Skeletal muscle tissue (tissue), 4 donors: Measurements from ENCODE around the gene PLCL2. TPM values are rescaled to one million over a fixed set of nuclear protein-coding genes. Genes with fewer than 3 reads are reported as not detected.
A peak's percentile ranks its signal among the peaks of the same experiment; 100 is the strongest.

ENCODE experiments used
- H3K27ac ChIP-seq: one replicate; pipeline ENCODE4 v1.7.0; 2013; ENCODE audit warnings: mild to moderate bottlenecking, low read depth, low read length, inconsistent platforms
- H3K27me3 ChIP-seq, 3 donors: one replicate each; pipeline ENCODE4 v1.7.0; 2013; ENCODE audit warnings: low read length in 3 of 3; ENCODE audit not compliant: control insufficient read depth in 3 of 3, insufficient read depth in 3 of 3
- H3K36me3 ChIP-seq, 3 donors: one replicate each; pipeline ENCODE4 v1.7.0; 2013; ENCODE audit warnings: low read length in 3 of 3; ENCODE audit not compliant: control insufficient read depth in 3 of 3, insufficient read depth in 3 of 3
- H3K4me1 ChIP-seq, 3 donors: one replicate each; pipeline ENCODE4 v1.7.0; 2013; ENCODE audit warnings: low read length in 3 of 3, mild to moderate bottlenecking in 3 of 3; ENCODE audit not compliant: control insufficient read depth in 3 of 3, insufficient read depth in 3 of 3
- H3K4me3 ChIP-seq, 3 donors: one replicate each; pipeline ENCODE4 v1.7.0; 2013; ENCODE audit warnings: low read length in 3 of 3
- H3K9ac ChIP-seq, 3 donors: one replicate each; pipeline ENCODE4 v1.7.0; 2013; ENCODE audit warnings: low read length in 3 of 3, mild to moderate bottlenecking in 3 of 3, moderate library complexity in 2 of 3, low read depth in 1 of 3
- H3K9me3 ChIP-seq, 3 donors: one replicate each; pipeline ENCODE4 v1.7.0; 2013; ENCODE audit warnings: low read length in 3 of 3; ENCODE audit not compliant: control insufficient read depth in 3 of 3
- total RNA-seq: library from RNA; depleted of rRNA; stranded (reverse); fragments of >200 nt; gene quantifications from one replicate; pipeline ENCODE4 v1.2.3, GENCODE V29; 2014
- donor health status: Osteomylitis.

The PLCL2 gene
- total RNA-seq, 1 donor from 2014 or later = 83.5 TPM

DNA sequence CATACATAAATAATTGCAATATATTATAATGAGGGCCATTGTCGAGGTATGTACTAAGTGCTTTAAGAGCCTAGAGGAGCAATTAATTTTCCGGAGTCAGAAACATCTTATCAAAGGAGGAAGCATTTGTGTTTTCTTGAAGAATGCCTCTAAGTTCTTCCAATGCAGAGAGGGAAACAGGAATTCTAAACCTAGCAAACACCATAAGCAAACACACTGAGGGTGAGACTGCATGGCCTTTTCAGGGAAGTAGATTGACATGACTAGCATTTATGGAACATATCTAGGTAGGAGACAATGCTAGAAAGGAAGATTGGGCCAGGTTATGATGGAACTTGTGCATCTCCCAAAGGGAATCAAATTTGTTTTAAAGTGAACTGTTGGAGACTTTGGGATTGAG is 7.2 kb upstream of the PLCL2 start:
- Histone ChIP-seq H3K9me3 (no peaks in the 10 kb centered on the region), H3K27ac (no peak overlapping the region), H3K36me3 (no peaks in the 10 kb centered on the region), H3K4me3 (no peak overlapping the region), H3K27me3 (no peaks in the 10 kb centered on the region), H3K9ac (no peak overlapping the region), H3K4me1 (peaks cover 11 to 39% (median 20%) of the 10 kb centered on the region in 3 donors)

DNA sequence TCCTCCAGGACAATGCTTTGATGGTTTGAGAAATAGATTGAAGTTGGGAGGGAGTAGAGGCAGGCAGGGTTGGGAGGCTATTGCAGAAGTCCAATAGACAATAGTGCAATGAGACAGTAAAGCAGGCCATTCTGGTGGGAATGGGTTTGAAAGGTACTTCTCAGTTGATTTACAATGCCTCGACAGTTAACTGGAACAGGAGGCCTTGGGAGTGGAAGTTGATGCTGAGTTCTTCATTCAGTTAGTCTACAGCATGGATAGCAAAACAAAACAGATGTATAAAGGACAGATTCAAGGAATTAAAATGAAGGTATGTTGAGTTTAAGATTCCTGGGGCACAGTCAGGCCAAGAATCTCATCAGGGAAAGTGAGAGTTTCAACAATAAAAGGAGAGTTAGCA is 6.8 kb upstream of the PLCL2 start:
- H3K27ac ChIP-seq = no peak overlapping the region
- peaks cover 13 to 38% (median 24%) of the 10 kb centered on the region in 3 donors for H3K4me1 ChIP-seq
- no peak overlapping the region for H3K4me3 ChIP-seq
- no peak overlapping the region for H3K9ac ChIP-seq
- H3K27me3 ChIP-seq = no peaks in the 10 kb centered on the region
- no peaks in the 10 kb centered on the region for H3K36me3 ChIP-seq
- H3K9me3 ChIP-seq = no peaks in the 10 kb centered on the region

DNA sequence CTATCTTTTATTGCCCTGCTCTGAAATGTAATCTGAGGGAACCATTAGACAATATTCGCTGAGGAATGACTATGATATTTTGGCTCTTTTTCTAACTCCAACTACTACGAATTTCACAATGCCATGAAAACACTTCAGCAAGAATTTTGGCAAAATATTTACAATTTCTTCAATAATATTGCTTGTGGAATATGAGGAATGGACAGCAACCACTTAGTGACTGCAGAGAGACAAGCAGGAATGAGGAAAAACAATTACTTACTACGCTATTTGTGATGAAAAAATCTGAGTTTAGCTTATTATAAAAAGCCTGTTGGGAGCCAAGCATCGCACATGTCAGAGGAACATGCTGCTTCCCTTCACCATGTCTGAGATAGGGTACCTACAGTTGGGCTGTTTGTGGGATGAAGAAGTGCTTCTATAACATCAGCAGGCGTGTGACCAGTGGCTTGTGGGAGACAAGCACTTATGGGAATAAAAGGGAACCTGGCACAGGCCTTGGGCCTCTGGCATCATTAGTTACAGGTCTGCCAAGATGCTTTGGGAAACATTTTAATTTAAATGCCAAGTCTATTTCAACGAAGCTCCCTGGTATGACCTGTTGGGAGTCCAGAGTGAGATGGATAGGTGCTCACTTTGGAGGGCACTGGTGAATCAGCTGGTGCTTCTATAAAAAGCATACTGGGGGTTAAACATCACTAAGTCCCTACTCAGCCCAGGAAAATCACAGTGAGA is 2.7 kb upstream of the PLCL2 start:
- Histone ChIP-seq H3K4me1 (peaks cover 26 to 44% (median 33%) of the 10 kb centered on the region in 3 donors), H3K27me3 (no peaks in the 10 kb centered on the region), H3K4me3 (peak overlapping the region in 1 of 3 donors; percentile 19), H3K9ac (peak overlapping the region in 2 of 3 donors; percentile 78 to 90), H3K36me3 (no peaks in the 10 kb centered on the region), H3K27ac (peak overlapping the region; percentile 86), H3K9me3 (no peaks in the 10 kb centered on the region)

DNA sequence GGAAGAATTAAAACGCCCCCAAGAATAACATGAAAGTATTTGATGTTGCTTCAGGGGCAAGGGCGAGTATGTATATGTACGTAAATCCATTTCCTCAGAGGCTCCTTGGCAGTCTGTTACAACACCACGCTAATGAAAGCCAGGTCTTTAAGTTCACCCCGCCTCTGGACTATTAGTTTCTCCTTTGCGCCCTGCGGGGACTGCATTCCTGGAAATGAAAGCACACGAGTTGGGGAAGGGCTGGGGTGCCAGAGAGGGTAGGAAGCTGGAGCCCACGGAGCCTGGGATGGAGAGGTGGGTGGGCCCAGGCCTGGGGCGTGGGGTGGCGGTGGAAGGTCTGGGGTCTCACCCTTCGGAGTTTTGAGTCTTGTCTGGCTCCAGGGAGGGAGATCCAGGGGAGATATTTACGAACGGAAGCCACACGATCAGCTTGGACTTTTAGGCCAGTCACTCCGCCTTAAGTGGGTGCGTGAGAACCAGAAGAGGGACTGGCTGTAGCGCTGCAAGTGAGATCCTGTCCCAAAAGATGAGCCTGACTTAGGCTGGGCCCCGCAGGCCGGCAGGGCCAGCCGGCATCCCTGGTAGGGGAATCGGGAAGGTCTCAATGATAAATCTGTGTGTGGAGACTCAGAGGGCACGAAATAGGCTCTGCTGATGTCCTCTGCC is 1.6 kb upstream of the PLCL2 start:
- peak overlapping the region; percentile 86 for H3K27ac ChIP-seq
- peak overlapping the region; percentile 28 to 90 (median 78) for H3K9ac ChIP-seq
- no peaks in the 10 kb centered on the region for H3K36me3 ChIP-seq
- H3K4me1 ChIP-seq = peaks cover 30 to 52% (median 35%) of the 10 kb centered on the region in 3 donors
- peak overlapping the region in 2 of 3 donors; percentile 48 to 84 for H3K4me3 ChIP-seq
- H3K9me3 ChIP-seq = no peaks in the 10 kb centered on the region
- no peaks in the 10 kb centered on the region for H3K27me3 ChIP-seq

DNA sequence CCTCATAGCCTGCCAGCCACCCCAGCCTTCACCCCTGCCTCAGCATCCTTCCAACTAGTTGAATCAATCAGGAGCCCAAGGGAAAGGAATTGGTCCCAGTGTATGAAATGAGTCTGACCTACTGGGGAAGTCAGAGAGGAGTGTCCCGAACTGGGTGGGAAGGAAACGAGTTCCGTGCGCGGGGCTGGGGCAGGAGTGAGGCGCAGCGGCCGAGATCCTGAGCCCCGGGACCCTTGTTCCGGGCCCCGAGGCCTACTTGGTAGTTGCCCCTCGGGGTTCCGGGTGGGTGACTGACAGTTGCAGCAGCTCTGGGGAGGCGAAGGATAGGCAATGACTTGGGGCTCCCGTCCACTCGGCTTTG is 1.1 kb upstream of the PLCL2 start:
- Histone ChIP-seq H3K27ac (peak overlapping the region; percentile 86), H3K9ac (peak overlapping the region; percentile 4 to 90 (median 78)), H3K4me1 (peaks cover 30 to 54% (median 36%) of the 10 kb centered on the region in 3 donors)

DNA sequence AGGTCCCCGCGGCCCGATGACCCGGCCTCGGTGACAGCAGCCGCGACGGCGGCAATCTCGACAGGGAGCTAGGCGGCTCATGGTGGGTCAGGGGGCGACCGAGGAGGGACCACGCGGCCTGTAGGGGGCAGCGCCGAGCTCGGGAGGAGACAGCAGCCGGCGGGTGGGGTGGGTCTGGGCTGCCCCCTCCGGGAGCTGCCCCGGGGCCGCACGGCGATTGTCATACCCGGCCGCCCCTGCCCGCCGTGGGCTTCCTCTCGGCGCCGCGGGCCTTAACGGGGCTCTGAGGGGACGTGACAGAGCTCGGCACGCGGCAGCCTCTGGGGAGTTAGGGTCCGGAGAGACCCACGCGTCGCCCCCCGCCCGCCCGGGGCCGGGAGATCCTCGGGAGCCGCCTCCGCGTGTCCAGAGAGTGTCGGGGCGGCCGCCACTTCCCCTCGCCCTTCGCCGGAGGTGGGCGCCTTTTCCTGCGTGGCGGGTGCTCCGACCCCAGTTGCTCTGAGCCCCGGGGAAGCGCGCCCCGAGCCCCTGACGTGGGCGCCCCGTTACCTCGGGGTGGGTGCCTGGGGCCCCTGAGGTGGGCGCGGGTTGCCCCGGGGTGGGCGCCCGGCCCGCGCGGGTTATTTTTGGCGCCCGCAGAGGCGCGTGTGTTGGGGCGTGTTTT is 539 bp upstream of the PLCL2 start:
- no peaks in the 10 kb centered on the region for H3K27me3 ChIP-seq
- H3K4me1 ChIP-seq = peaks cover 32 to 59% (median 41%) of the 10 kb centered on the region in 3 donors
- peak overlapping the region; percentile 62 to 84 (median 83) for H3K4me3 ChIP-seq
- no peaks in the 10 kb centered on the region for H3K36me3 ChIP-seq
- H3K9me3 ChIP-seq = no peaks in the 10 kb centered on the region
- peak overlapping the region; percentile 53 to 90 (median 78) for H3K9ac ChIP-seq
- peak overlapping the region; percentile 86 for H3K27ac ChIP-seq

More for the DNA sequence above, 1.1 kb upstream of the PLCL2 start:
- peak overlapping the region; percentile 48 to 84 (median 83) for H3K4me3 ChIP-seq
- H3K27me3 ChIP-seq = no peaks in the 10 kb centered on the region
- H3K9me3 ChIP-seq = no peaks in the 10 kb centered on the region
- no peaks in the 10 kb centered on the region for H3K36me3 ChIP-seq

DNA sequence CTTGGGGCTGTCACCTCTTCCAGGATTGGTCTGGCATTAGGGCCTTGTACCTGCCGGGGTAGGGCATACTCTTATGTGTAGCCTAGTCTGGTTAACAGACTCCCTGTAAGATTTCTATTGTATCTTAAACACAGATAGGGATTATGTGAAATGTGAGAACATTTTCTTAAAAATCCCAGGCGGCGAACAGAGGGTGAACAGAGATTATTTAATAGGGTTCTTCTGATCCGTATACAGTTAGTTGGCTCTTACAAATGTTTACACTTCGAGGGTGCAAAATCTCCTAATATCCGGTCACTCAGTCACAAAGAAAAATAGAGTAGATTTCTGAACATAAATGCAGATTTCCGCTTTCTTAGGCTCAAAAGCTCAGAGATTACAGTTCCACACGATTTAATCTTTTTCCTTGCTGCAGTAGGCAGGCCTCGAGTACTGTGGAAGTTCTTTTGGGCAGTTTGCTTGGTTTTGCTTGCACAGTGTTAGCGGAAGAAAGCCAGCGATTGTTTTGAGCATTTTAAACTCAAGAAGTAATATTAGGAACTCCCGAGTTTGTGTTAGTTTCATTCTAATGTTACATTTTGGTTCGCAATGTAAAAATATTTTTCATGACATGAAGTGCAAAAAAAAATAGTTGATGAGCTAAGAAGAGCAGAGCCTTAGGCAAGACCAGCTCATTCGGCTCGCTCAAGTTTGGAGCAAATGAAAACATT is 993 bp downstream of the PLCL2 start:
- Histone ChIP-seq H3K9ac (peak overlapping the region; percentile 81 to 90 (median 86)), H3K27me3 (no peaks in the 10 kb centered on the region), H3K36me3 (no peaks in the 10 kb centered on the region), H3K4me3 (peak overlapping the region; percentile 83 to 93 (median 84)), H3K4me1 (peaks cover 40 to 64% (median 51%) of the 10 kb centered on the region in 3 donors), H3K9me3 (no peaks in the 10 kb centered on the region), H3K27ac (peak overlapping the region; percentile 86)

DNA sequence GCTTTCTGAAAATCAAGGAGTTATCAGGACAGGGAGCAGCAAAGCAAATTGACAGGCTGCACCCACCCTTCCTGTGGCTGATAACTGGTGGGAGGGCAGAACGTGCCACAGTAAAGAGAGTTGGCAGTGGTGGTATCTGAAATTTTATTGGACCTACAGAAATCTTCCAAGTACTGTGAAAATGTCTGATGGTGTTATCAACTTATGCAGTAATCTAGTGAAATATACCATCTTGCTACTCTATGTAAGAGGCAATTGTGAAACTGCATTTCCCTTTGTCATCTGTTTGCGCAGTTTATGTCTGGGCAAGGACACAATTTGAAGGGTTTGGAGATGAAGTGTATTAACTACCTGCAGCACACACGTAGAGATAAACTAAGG is 1.5 kb downstream of the PLCL2 start:
- no peaks in the 10 kb centered on the region for H3K9me3 ChIP-seq
- peak overlapping the region; percentile 83 to 93 (median 84) for H3K4me3 ChIP-seq
- peak overlapping the region; percentile 86 for H3K27ac ChIP-seq
- H3K27me3 ChIP-seq = no peaks in the 10 kb centered on the region
- peaks cover 46 to 64% (median 56%) of the 10 kb centered on the region in 3 donors for H3K4me1 ChIP-seq
- H3K36me3 ChIP-seq = no peaks in the 10 kb centered on the region
- peak overlapping the region; percentile 81 to 90 (median 86) for H3K9ac ChIP-seq

DNA sequence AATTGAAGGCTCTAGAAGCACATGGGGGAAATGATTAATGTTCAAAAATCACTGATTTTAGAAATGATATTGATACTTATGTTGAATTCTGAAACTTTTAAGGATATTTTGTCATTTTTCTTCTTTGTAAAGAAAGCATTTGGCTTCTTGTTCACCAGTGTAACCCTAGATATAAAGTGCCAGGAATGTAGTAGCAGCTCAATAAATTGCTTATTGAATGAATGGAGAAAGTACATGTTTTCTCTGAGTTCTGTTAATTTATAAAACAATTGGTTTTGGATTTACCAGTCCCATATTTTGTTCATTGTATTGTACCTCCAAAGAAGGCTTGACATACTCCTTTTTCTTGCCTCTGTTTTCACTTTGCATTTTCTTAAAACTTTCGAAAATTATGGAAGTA is 2.4 kb downstream of the PLCL2 start:
- Histone ChIP-seq H3K36me3 (no peaks in the 10 kb centered on the region), H3K27ac (no peak overlapping the region), H3K4me3 (no peak overlapping the region)

More for the DNA sequence above, 2.4 kb downstream of the PLCL2 start:
- no peaks in the 10 kb centered on the region for H3K27me3 ChIP-seq
- no peaks in the 10 kb centered on the region for H3K9me3 ChIP-seq
- H3K4me1 ChIP-seq = peaks cover 47 to 62% (median 57%) of the 10 kb centered on the region in 3 donors
- H3K9ac ChIP-seq = no peak overlapping the region
